ENCODE measurements around the gene KRR1.

The KRR1 gene

GRCh38 chr12:75511116-75512048 is at the start of gene KRR1:
TSS of gene KRR1 (minus strand) at chr12:75511609. CDS start at chr12:75511597, 12 bp downstream.
- DNase-seq (ENCODE audit: low read depth, low spot score) = peak; percentile 98

GRCh38 chr12:75560167-75560566 is 48.8 kb upstream of the KRR1 start:
- DNase-seq (ENCODE audit: low read depth, low spot score) = no peak

GRCh38 chr12:75558287-75558686 is 46.9 kb upstream of the KRR1 start:
- DNase-seq (ENCODE audit: low read depth, low spot score) = no peak

GRCh38 chr12:75556311-75556899 is 45.0 kb upstream of the KRR1 start:
- DNase-seq (ENCODE audit: low read depth, low spot score) = no peak

GRCh38 chr12:75554556-75554880 is 43.1 kb upstream of the KRR1 start:
- DNase-seq (ENCODE audit: low read depth, low spot score) = no peak

- no peak for DNase-seq (ENCODE audit: low read depth, low spot score)
Observed at GRCh38 chr12:75553836-75554555, 42.6 kb upstream of the KRR1 start.

GRCh38 chr12:75553398-75553797 is 42.0 kb upstream of the KRR1 start:
- no peak for DNase-seq (ENCODE audit: low read depth, low spot score)

- DNase-seq (ENCODE audit: low read depth, low spot score) = no peak
Observed at GRCh38 chr12:75551477-75551876, 40.1 kb upstream of the KRR1 start.

- DNase-seq (ENCODE audit: low read depth, low spot score) = no peak
Observed at GRCh38 chr12:75550401-75551240, 39.2 kb upstream of the KRR1 start.

- no peak for DNase-seq (ENCODE audit: low read depth, low spot score)
Observed at GRCh38 chr12:75549989-75550388, 38.6 kb upstream of the KRR1 start.

- DNase-seq (ENCODE audit: low read depth, low spot score) = no peak
Observed at GRCh38 chr12:75548879-75549278, 37.5 kb upstream of the KRR1 start.

GRCh38 chr12:75545636-75546035 is 34.2 kb upstream of the KRR1 start:
- DNase-seq (ENCODE audit: low read depth, low spot score) = no peak

- no peak for DNase-seq (ENCODE audit: low read depth, low spot score)
Observed at GRCh38 chr12:75543529-75543928, 32.1 kb upstream of the KRR1 start.

- DNase-seq (ENCODE audit: low read depth, low spot score) = no peak
Observed at GRCh38 chr12:75542942-75543341, 31.5 kb upstream of the KRR1 start.

- no peak for DNase-seq (ENCODE audit: low read depth, low spot score)
Observed at GRCh38 chr12:75539889-75540288, 28.5 kb upstream of the KRR1 start.

GRCh38 chr12:75533239-75533638 is 21.8 kb upstream of the KRR1 start:
- DNase-seq (ENCODE audit: low read depth, low spot score) = no peak

- no peak for DNase-seq (ENCODE audit: low read depth, low spot score)
Observed at GRCh38 chr12:75529826-75530225, 18.4 kb upstream of the KRR1 start.

GRCh38 chr12:75529316-75529715 is 17.9 kb upstream of the KRR1 start:
- DNase-seq (ENCODE audit: low read depth, low spot score) = no peak

- DNase-seq (ENCODE audit: low read depth, low spot score) = no peak
Observed at GRCh38 chr12:75528692-75529091, 17.3 kb upstream of the KRR1 start.

- no peak for DNase-seq (ENCODE audit: low read depth, low spot score)
Observed at GRCh38 chr12:75528272-75528671, 16.9 kb upstream of the KRR1 start.

GRCh38 chr12:75526655-75527511 is 15.5 kb upstream of the KRR1 start:
- peak; percentile 50 for DNase-seq (ENCODE audit: low read depth, low spot score)
